Smooth muscle cell (in vitro differentiated cells): ENCODE data around the gene TMPO. TPM values are rescaled to one million over a fixed set of nuclear protein-coding genes. Genes with fewer than 3 reads are reported as not detected.
"Not testable (repeated sequence)": the region's sequence is repeated elsewhere in the genome, so short reads cannot be mapped to it uniquely, and the experiment has no call there.

Source experiments
- DNase-seq: peaks from one replicate; lab custom pipeline; 2025; ENCODE audit not compliant: unreplicated experiment; lab: John Stamatoyannopoulos, UW
- H2AFZ ChIP-seq: fragments of 200-600 bp; sonication (generic); 2 replicates; pipeline ENCODE4 v1.6.0; 2016; ENCODE audit warnings: antibody characterized with exemption, low read depth, mild to moderate bottlenecking
- H3F3A ChIP-seq: fragments of 200-600 bp; sonication (generic); 2 replicates; pipeline ENCODE4 v1.6.0; 2017; ENCODE audit warnings: antibody characterized with exemption, low read depth
- H3K27ac ChIP-seq: fragments of 200-600 bp; sonication (generic); 2 replicates; pipeline ENCODE4 v1.5.1; 2016; ENCODE audit warnings: low read depth, mild to moderate bottlenecking
- H3K27me3 ChIP-seq: fragments of 200-600 bp; sonication (generic); 2 replicates; pipeline ENCODE4 v1.6.1; 2016; ENCODE audit warnings: low read depth, mild to moderate bottlenecking
- H3K36me3 ChIP-seq: fragments of 200-600 bp; sonication (generic); 2 replicates; pipeline ENCODE4 v1.5.1; 2016; ENCODE audit warnings: low read depth
- H3K4me1 ChIP-seq: fragments of 200-600 bp; sonication (generic); 2 replicates; pipeline ENCODE4 v1.5.1; 2016; ENCODE audit warnings: low read depth
- H3K4me2 ChIP-seq: fragments of 200-600 bp; sonication (generic); 2 replicates; pipeline ENCODE4 v1.6.0; 2016; ENCODE audit warnings: mild to moderate bottlenecking
- H3K4me3 ChIP-seq: fragments of 200-600 bp; sonication (generic); 2 replicates; pipeline ENCODE4 v1.5.1; 2016; ENCODE audit warnings: mild to moderate bottlenecking
- H3K79me2 ChIP-seq: fragments of 200-600 bp; sonication (generic); 2 replicates; pipeline ENCODE4 v1.6.0; 2016; ENCODE audit warnings: low read depth, mild to moderate bottlenecking
- H3K9ac ChIP-seq: fragments of 200-600 bp; sonication (generic); 2 replicates; pipeline ENCODE4 v1.6.0; 2016; ENCODE audit warnings: low read depth
- H3K9me3 ChIP-seq: fragments of 200-600 bp; sonication (generic); replicated peaks from 2 replicates; pipeline ENCODE4 v1.5.1; 2016; ENCODE audit warnings: low read depth
- H4K20me1 ChIP-seq: fragments of 200-600 bp; sonication (generic); 2 replicates; pipeline ENCODE4 v1.6.0; 2016; ENCODE audit warnings: low read depth
- CTCF ChIP-seq: fragments of 200-600 bp; sonication (generic); IDR thresholded peaks from 2 replicates; pipeline ENCODE4 v1.5.1; 2017; ENCODE audit warnings: borderline replicate concordance, mild to moderate bottlenecking, antibody characterized with exemption; ENCODE audit not compliant: insufficient read depth, poor library complexity, severe bottlenecking
- WGBS: methylation state at CpG from one replicate; pipeline ENCODE4 v1.1.7; 2016; ENCODE audit warnings: low lambda C conversion rate; 5-methylcytosine and 5-hydroxymethylcytosine counted together
- polyA plus RNA-seq: library from polyadenylated mRNA; unstranded; fragments of >200 nt; fragmentation: Nextera tagmentation; extraction: Ambion mirVana; gene quantifications from 2 replicates; pipeline ENCODE4 v1.2.1, GENCODE V29; 2016
- total RNA-seq: library from RNA; depleted of rRNA; stranded (reverse); fragments of >200 nt; gene quantifications from 2 replicates; pipeline ENCODE4 v1.2.3, GENCODE V29; 2014

TMPO gene
- total and polyA plus RNA-seq, 2 experiments from 2014 or later = 22.6 to 60.2 TPM

- Histone ChIP-seq H3K9ac (no peak overlapping the region), H2AFZ (no peak overlapping the region), H3K36me3 (no peaks in the 10 kb centered on the region), H3F3A (peaks cover 4% of the 10 kb centered on the region), H3K4me3 (no peak overlapping the region), H3K4me2 (no peak overlapping the region), H3K9me3 (no peaks in the 10 kb centered on the region), H3K27me3 (no peaks in the 10 kb centered on the region), H3K4me1 (peaks cover 10% of the 10 kb centered on the region), H4K20me1 (no peaks in the 10 kb centered on the region), H3K27ac (no peak overlapping the region), H3K79me2 (no peaks in the 10 kb centered on the region)
- WGBS = 98% methylated on average over 3 of the region's 3 CpGs
- TF ChIP-seq CTCF = no peak
- no peak for DNase-seq
Measured at GRCh38 chr12:98489176-98489575, 26.2 kb upstream of the TMPO start.

GRCh38 chr12:98490501-98491453 lies 24.6 kb upstream of the TMPO start:
- H3K36me3 ChIP-seq = no peaks in the 10 kb centered on the region
- peak overlapping the region; percentile 77 for H3K27ac ChIP-seq
- peak overlapping the region; percentile 76 for H3K4me2 ChIP-seq
- DNase-seq = peak; percentile 68
- H3K9me3 ChIP-seq = no peaks in the 10 kb centered on the region
- H4K20me1 ChIP-seq = no peaks in the 10 kb centered on the region
- peak overlapping the region; percentile 1 for H3K9ac ChIP-seq
- no peak overlapping the region for H3K4me3 ChIP-seq
- no peaks in the 10 kb centered on the region for H3K79me2 ChIP-seq
- H3K27me3 ChIP-seq = no peaks in the 10 kb centered on the region
- H2AFZ ChIP-seq = peak overlapping the region; percentile 76
- 16% methylated on average over 14 of the region's 14 CpGs for WGBS
- peaks cover 10% of the 10 kb centered on the region for H3K4me1 ChIP-seq
- TF ChIP-seq CTCF = peak; percentile 83
- peaks cover 4% of the 10 kb centered on the region for H3F3A ChIP-seq

DNA sequence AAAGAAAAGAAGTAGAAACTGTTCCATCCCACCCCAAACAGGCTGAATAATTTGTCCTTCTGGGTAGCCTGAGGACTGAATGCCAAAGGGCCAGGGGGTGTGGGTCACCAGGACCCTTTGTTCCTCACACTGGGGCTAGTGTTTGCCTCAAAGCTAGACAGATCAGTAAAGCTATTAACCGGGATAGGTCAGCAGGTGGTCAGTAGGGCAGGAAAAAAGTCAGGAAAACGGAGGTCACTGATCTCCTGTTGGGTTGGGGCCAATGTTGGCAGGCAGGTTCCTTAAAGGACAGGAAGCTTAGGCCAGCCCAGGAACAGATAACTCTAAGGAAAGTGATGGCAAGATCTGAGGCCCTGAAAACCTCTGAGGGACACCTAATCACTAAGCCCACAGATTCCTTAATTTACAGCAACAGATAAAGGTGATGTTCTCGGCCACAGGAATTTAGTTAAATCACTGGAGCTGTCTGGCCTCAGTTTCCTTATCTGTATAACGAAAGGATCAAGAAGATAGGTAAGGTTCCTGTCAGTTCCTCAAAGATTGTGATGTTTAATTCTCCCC lies 22.7 kb upstream of the TMPO start:
- Histone ChIP-seq H3K4me2 (no peak overlapping the region), H3K27ac (no peak overlapping the region), H3K4me1 (peaks cover 10% of the 10 kb centered on the region), H4K20me1 (no peaks in the 10 kb centered on the region), H3K36me3 (no peaks in the 10 kb centered on the region), H3K4me3 (no peak overlapping the region), H3K9ac (no peak overlapping the region), H3K79me2 (no peaks in the 10 kb centered on the region), H2AFZ (no peak overlapping the region), H3F3A (peaks cover 4% of the 10 kb centered on the region), H3K9me3 (no peaks in the 10 kb centered on the region), H3K27me3 (no peaks in the 10 kb centered on the region)
- DNase-seq = no peak
- TF ChIP-seq CTCF = no peak
- 75% methylated on average over 4 of the region's 4 CpGs for WGBS

DNA sequence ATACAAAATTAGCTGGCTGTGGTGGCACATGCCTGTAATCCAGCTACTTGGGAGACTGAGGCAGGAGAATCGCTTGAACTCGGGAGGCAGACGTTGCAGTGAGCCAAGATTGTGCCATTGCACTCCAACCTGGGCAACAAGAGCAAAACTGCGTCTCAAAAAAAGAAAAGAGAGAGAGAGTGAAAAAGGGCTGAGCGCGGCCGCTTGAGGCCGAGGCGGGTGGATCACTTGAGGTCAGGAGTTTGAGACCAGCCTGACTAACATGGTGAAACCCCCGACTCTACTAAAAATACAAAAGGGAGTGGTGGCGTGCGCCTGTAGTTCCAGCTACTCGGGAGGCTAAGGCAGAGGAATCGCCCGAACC lies 14.1 kb upstream of the TMPO start:
- not testable (repeated sequence) for H3K4me3 ChIP-seq, H3K9me3 ChIP-seq, H3K9ac ChIP-seq, H3K36me3 ChIP-seq, H2AFZ ChIP-seq, H3K4me2 ChIP-seq, H3F3A ChIP-seq, H3K27me3 ChIP-seq, H3K79me2 ChIP-seq, DNase-seq, H4K20me1 ChIP-seq, H3K27ac ChIP-seq, H3K4me1 ChIP-seq
- WGBS = 99% methylated on average over 15 of the region's 15 CpGs
